Spleen (tissue), 7 donors: ENCODE data around the gene ZDHHC9.

Source experiments
- CTCF ChIP-seq, 11 experiments: fragments of 200-600 bp in 7 of 11; fragments of 450-650 bp in 4 of 11; sonication (generic) in 4 of 11; IDR thresholded peaks in 8 of 11; conservative IDR thresholded peaks in 3 of 11; 1 replicate in 7 of 11; 2 replicates in 4 of 11; pipeline versions ENCODE4 v1.4.0 to v1.8.0; 2016 to 2021; ENCODE audit warnings: antibody characterized with exemption in 11 of 11, inconsistent platforms in 4 of 11, mild to moderate bottlenecking in 1 of 11
- POLR2A ChIP-seq, 3 donors: fragments of 450-650 bp; IDR thresholded peaks; one replicate each; pipeline ENCODE4 v1.5.1; 2017; ENCODE audit warnings: antibody characterized with exemption in 3 of 3, mild to moderate bottlenecking in 1 of 3
- POLR2AphosphoS5 ChIP-seq, 3 donors: sonication (generic); formaldehyde crosslinking; IDR thresholded peaks; one replicate each; pipeline ENCODE4 v1.5.1; 2017; ENCODE audit warnings: antibody characterized with exemption in 3 of 3
- donor health status: DM: no; HTN: no; CAD: no; lungs with moderate emphysema.
- donor health status: DM: no; HTN: no; CAD: no.
- donor health status: DM: no; HTN: no; CAD: no.

GRCh38 chrX:129804806-129805205, 38.9 kb downstream of the ZDHHC9 start:
- no peak for TF ChIP-seq POLR2A (IDR thresholded peaks at IDR 0.05)
- TF ChIP-seq CTCF (IDR thresholded peaks at IDR 0.05 in 8 of 11, conservative IDR thresholded peaks at IDR 0.05 in 3 of 11) = no peak
- no peak for TF ChIP-seq POLR2AphosphoS5 (IDR thresholded peaks at IDR 0.05)
